Measurements from ENCODE around the gene C11orf87. TPM values are rescaled to one million over a fixed set of nuclear protein-coding genes. Genes with fewer than 3 reads are reported as not detected.

The C11orf87 gene
- total RNA-seq, 4 donors from 2014 or later: 0.09 to 5.9 TPM; not detected in 2

- DNase-seq: no peak
- Histone ChIP-seq H3K4me3 (no peak overlapping the region), H3K27ac (no peak overlapping the region), H3K9me3 (no peaks in the 10 kb centered on the region), H3K36me3 (no peaks in the 10 kb centered on the region), H3K4me1 (peaks cover 0 to 5% of the 10 kb centered on the region in 2 donors), H3K27me3 (peaks cover 0 to 26% of the 10 kb centered on the region in 2 donors)
- intact Hi-C loops (cut with DNase I; ENCODE audit: low total_unique reads): no loop called here
- TF ChIP-seq, protein P1, sequence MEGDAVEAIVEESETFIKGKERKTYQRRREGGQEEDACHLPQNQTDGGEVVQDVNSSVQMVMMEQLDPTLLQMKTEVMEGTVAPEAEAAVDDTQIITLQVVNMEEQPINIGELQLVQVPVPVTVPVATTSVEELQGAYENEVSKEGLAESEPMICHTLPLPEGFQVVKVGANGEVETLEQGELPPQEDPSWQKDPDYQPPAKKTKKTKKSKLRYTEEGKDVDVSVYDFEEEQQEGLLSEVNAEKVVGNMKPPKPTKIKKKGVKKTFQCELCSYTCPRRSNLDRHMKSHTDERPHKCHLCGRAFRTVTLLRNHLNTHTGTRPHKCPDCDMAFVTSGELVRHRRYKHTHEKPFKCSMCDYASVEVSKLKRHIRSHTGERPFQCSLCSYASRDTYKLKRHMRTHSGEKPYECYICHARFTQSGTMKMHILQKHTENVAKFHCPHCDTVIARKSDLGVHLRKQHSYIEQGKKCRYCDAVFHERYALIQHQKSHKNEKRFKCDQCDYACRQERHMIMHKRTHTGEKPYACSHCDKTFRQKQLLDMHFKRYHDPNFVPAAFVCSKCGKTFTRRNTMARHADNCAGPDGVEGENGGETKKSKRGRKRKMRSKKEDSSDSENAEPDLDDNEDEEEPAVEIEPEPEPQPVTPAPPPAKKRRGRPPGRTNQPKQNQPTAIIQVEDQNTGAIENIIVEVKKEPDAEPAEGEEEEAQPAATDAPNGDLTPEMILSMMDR (IDR thresholded peaks at IDR 0.05): no peak
- no peak for TF ChIP-seq POLR2A (IDR thresholded peaks at IDR 0.05)
These were observed 3.6 kb downstream of the C11orf87 start for GRCh38 chr11:109425554-109425953.

DNA sequence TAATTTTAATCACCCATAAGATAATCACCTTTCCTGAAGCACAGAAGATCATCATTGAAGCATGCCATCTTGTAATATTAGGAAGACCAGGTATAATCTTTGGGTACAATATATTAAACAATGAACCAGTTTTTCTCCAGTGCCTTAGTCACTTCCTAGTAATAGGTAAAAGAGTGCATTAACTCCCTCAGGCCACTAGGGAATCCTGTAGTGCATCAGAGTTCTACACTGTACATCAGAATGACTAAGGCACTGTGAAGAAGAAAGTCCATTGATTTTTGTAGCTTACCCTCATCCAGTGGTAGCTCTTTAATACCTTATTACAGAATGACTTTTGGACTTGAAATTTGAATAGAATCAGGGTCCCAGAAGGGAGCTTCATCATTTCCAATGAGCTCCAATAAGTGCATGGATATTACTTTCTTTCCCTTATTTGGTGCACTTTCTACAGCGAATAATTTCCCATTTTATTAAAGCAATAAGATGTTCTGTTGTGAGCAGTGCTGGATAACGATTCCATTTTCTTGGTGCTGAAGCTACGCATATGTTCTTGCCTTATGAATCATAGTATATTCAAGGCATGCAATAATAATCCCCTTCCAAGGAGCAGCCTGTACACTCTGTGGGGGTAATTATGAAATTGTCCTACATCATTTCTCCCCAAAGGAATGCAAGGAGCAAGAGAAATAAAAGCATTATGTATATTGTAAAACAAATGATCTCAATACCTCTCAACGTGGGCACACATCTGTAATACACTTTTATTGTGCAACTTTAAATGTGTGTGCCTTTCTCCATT is 4.7 kb downstream of the C11orf87 start:
- no peaks in the 10 kb centered on the region for H3K9me3 ChIP-seq
- H3K36me3 ChIP-seq: no peaks in the 10 kb centered on the region
- H3K27me3 ChIP-seq: peaks cover 0 to 26% of the 10 kb centered on the region in 2 donors
- H3K4me3 ChIP-seq: no peak overlapping the region
- peaks cover 0 to 5% of the 10 kb centered on the region in 2 donors for H3K4me1 ChIP-seq
- H3K27ac ChIP-seq: no peak overlapping the region
- TF ChIP-seq POLR2A (IDR thresholded peaks at IDR 0.05): no peak
- TF ChIP-seq, protein P1 (IDR thresholded peaks at IDR 0.05): no peak
- intact Hi-C loops (cut with DNase I; ENCODE audit: low total_unique reads): no loop called here
- no peak for DNase-seq

- Histone ChIP-seq H3K36me3 (no peaks in the 10 kb centered on the region), H3K9me3 (no peaks in the 10 kb centered on the region), H3K27ac (no peak overlapping the region), H3K4me3 (no peak overlapping the region), H3K4me1 (no peaks in the 10 kb centered on the region), H3K27me3 (no peaks in the 10 kb centered on the region)
- intact Hi-C loops (cut with DNase I; ENCODE audit: low total_unique reads): no loop called here
- DNase-seq: no peak
- TF ChIP-seq POLR2A (IDR thresholded peaks at IDR 0.05): no peak
- TF ChIP-seq, protein P1 (IDR thresholded peaks at IDR 0.05): no peak
These were observed 10.1 kb downstream of the C11orf87 start for GRCh38 chr11:109432105-109432504.

DNA sequence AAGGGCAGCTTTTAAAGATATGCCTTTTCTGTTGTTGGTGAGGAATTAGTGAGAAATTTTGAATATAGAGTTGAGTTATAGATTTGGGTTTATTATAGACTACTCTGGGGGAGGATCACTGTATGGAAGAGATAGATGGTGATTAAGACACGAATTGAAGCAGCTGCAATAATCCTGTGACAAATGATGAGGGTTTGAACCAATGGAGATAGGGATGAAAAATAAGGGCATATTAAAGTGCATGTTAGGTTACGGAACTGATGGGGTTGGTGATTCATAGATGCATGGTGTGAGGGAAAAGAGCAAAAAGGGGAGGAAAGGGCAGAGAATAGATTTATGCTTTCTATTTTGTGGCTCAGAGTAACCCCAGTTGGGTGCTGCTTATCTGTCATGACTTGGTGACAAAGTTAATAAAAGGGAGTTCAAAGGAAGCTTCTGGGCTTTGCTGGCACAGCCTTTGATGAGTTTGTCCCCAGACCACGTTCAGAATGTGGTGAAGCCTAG is 11.8 kb downstream of the C11orf87 start:
- H3K36me3 ChIP-seq: no peaks in the 10 kb centered on the region
- H3K9me3 ChIP-seq: no peaks in the 10 kb centered on the region
- no peaks in the 10 kb centered on the region for H3K27me3 ChIP-seq
- no peak for DNase-seq
- intact Hi-C loops (cut with DNase I; ENCODE audit: low total_unique reads): no loop called here
- TF ChIP-seq, protein P1 (IDR thresholded peaks at IDR 0.05): no peak
- TF ChIP-seq POLR2A (IDR thresholded peaks at IDR 0.05): no peak
- no peaks in the 10 kb centered on the region for H3K4me1 ChIP-seq
- H3K27ac ChIP-seq: no peak overlapping the region
- no peak overlapping the region for H3K4me3 ChIP-seq

DNA sequence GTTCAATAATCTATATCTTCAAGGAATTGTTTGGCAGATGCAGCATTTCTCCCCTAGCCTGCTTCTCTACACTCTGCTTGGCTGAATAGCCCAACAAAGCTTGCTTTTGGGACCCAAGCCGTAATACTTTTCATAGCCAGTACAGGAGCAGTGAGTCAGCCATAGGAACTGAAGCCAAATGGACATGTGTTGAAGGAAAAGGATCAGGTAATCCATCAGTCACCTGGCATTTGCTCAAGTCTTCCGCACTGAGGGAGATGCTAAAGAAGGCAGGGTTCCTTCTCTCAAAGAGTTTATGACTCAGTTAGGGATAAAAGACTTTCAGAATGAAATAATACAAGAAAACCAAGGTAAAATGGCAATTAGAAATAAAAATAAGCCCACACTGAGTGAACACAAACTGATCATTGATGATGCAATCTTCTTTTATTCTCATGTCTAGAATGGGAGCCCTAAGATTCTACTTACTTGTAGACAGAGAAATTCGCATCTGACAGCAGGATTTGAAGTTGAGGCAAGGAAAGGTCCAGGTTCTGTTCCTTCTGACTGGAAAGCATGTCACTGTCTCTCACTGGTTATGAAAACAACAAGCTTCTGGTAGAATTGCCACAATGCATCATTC is 13.2 kb downstream of the C11orf87 start:
- no peak for TF ChIP-seq POLR2A (IDR thresholded peaks at IDR 0.05)
- TF ChIP-seq, protein P1 (IDR thresholded peaks at IDR 0.05): no peak
- DNase-seq: no peak
- Histone ChIP-seq H3K27ac (no peak overlapping the region), H3K4me3 (no peak overlapping the region), H3K9me3 (no peaks in the 10 kb centered on the region), H3K36me3 (no peaks in the 10 kb centered on the region), H3K4me1 (no peaks in the 10 kb centered on the region), H3K27me3 (no peaks in the 10 kb centered on the region)
- intact Hi-C loops (cut with DNase I; ENCODE audit: low total_unique reads): no loop called here

Measured in uterus (tissue), 4 donors.